ENCODE data around the gene PARK7. TPM values are rescaled to one million over a fixed set of nuclear protein-coding genes. Genes with fewer than 3 reads are reported as not detected.
A peak's percentile ranks its signal among the peaks of the same experiment; 100 is the strongest.

The PARK7 gene
- total RNA-seq, 1 donor from 2014 or later, result 198 TPM

- no peak for DNase-seq (ENCODE audit: low spot score)
- no peak for ATAC-seq
Observed at GRCh38 chr1:7980984-7981383, 19.5 kb downstream of the PARK7 start.

GRCh38 chr1:7983086-7983778 is 21.7 kb downstream of the PARK7 start:
- ATAC-seq (peak; percentile 74), DNase-seq (ENCODE audit: low spot score) (peak; percentile 60)

- ATAC-seq (no peak), DNase-seq (ENCODE audit: low spot score) (no peak)
Observed at GRCh38 chr1:7984811-7985210, 23.3 kb downstream of the PARK7 start.

GRCh38 chr1:7985851-7986612 is 24.5 kb downstream of the PARK7 start:
- ATAC-seq (no peak), DNase-seq (ENCODE audit: low spot score) (no peak)

- no peak for ATAC-seq
- no peak for DNase-seq (ENCODE audit: low spot score)
Observed at GRCh38 chr1:7987528-7987927, 26.0 kb downstream of the PARK7 start.

- DNase-seq (ENCODE audit: low spot score) (no peak), ATAC-seq (no peak)
Observed at GRCh38 chr1:7988576-7988975, 27.1 kb downstream of the PARK7 start.

GRCh38 chr1:7989762-7990428 is 28.4 kb downstream of the PARK7 start:
- DNase-seq (ENCODE audit: low spot score), result no peak
- ATAC-seq, result peak; percentile 9

- no peak for ATAC-seq
- DNase-seq (ENCODE audit: low spot score), result no peak
Observed at GRCh38 chr1:7991504-7992440, 30.3 kb downstream of the PARK7 start.

GRCh38 chr1:7992885-7993284 is 31.4 kb downstream of the PARK7 start:
- ATAC-seq (no peak), DNase-seq (ENCODE audit: low spot score) (no peak)

GRCh38 chr1:7993593-7994479 is 32.3 kb downstream of the PARK7 start:
- ATAC-seq (no peak), DNase-seq (ENCODE audit: low spot score) (no peak)

GRCh38 chr1:7994827-7995226 is 33.3 kb downstream of the PARK7 start:
- DNase-seq (ENCODE audit: low spot score) (no peak), ATAC-seq (no peak)

GRCh38 chr1:7995437-7995836 is 33.9 kb downstream of the PARK7 start:
- no peak for ATAC-seq

GRCh38 chr1:8002329-8002910 is 40.9 kb downstream of the PARK7 start:
- ATAC-seq, result peak; percentile 14
- DNase-seq (ENCODE audit: low spot score), result no peak

More at GRCh38 chr1:7995437-7995836, 33.9 kb downstream of the PARK7 start:
- no peak for DNase-seq (ENCODE audit: low spot score)

GRCh38 chr1:8002921-8003320 is 41.4 kb downstream of the PARK7 start:
- DNase-seq (ENCODE audit: low spot score) (no peak), ATAC-seq (no peak)

- ATAC-seq (no peak), DNase-seq (ENCODE audit: low spot score) (no peak)
Observed at GRCh38 chr1:8003438-8004112, 42.1 kb downstream of the PARK7 start.

GRCh38 chr1:8004113-8004802 is 42.7 kb downstream of the PARK7 start:
- peak; percentile 63 for DNase-seq (ENCODE audit: low spot score)
- ATAC-seq, result peak; percentile 5

GRCh38 chr1:8004803-8005573 is 43.5 kb downstream of the PARK7 start:
- peak; percentile 76 for DNase-seq (ENCODE audit: low spot score)
- peak; percentile 28 for ATAC-seq
